Measurements from ENCODE around the gene SLC36A4. TPM values are rescaled to one million over a fixed set of nuclear protein-coding genes. Genes with fewer than 3 reads are reported as not detected.
"Not testable (repeated sequence)": the region's sequence is repeated elsewhere in the genome, so short reads cannot be mapped to it uniquely, and the experiment has no call there.

Gene SLC36A4
- total RNA-seq, 2 experiments from 2014 or later: 13.2 to 13.9 TPM

- Mint-ChIP-seq H3K4me1 (ENCODE audit: low read depth) (no peaks in the 10 kb centered on the region), H3K36me3 (ENCODE audit: low read depth) (no peaks in the 10 kb centered on the region), H3K4me3 (no peak overlapping the region), H3K27me3 (ENCODE audit: low read depth) (peaks cover 44% of the 10 kb centered on the region), H3K27ac (no peak overlapping the region), H3K9me3 (no peaks in the 10 kb centered on the region)
- CTCF ChIA-PET: interaction anchor here (0.6 kb wide), 1 partner anchor 567 kb away, joined by 4 read pairs; no protein-coding TSS in a partner anchor
- no peak for DNase-seq
- intact Hi-C loops (cut with micrococcal nuclease): no loop called here
Observed at GRCh38 chr11:93113824-93114223, 84.0 kb downstream of the SLC36A4 start.

- peaks cover 22% of the 10 kb centered on the region for H3K27me3 Mint-ChIP-seq (ENCODE audit: low read depth)
- H3K4me3 Mint-ChIP-seq; CTCF ChIA-PET; H3K36me3 Mint-ChIP-seq (ENCODE audit: low read depth); H3K27ac Mint-ChIP-seq; DNase-seq; H3K4me1 Mint-ChIP-seq (ENCODE audit: low read depth); H3K9me3 Mint-ChIP-seq; intact Hi-C loops (cut with micrococcal nuclease): not testable (repeated sequence)
Observed at GRCh38 chr11:93111147-93111546, 86.6 kb downstream of the SLC36A4 start.

- Mint-ChIP-seq H3K4me3 (no peak overlapping the region), H3K27me3 (ENCODE audit: low read depth) (peaks cover 3% of the 10 kb centered on the region), H3K4me1 (ENCODE audit: low read depth) (no peaks in the 10 kb centered on the region), H3K36me3 (ENCODE audit: low read depth) (no peaks in the 10 kb centered on the region), H3K27ac (no peak overlapping the region), H3K9me3 (peaks cover 7% of the 10 kb centered on the region)
- no peak for DNase-seq
- intact Hi-C loops (cut with micrococcal nuclease): no loop called here
- CTCF ChIA-PET: interaction anchor here (0.6 kb wide), 1 partner anchor 121 kb away, joined by 4 read pairs; no protein-coding TSS in a partner anchor
Observed at GRCh38 chr11:93100211-93100610, 97.6 kb downstream of the SLC36A4 start.

- intact Hi-C loops (cut with micrococcal nuclease): no loop called here
- H3K4me1 Mint-ChIP-seq (ENCODE audit: low read depth): no peaks in the 10 kb centered on the region
- H3K4me3 Mint-ChIP-seq: no peak overlapping the region
- peaks cover 7% of the 10 kb centered on the region for H3K27me3 Mint-ChIP-seq (ENCODE audit: low read depth)
- H3K36me3 Mint-ChIP-seq (ENCODE audit: low read depth): no peaks in the 10 kb centered on the region
- no peak overlapping the region for H3K27ac Mint-ChIP-seq
- CTCF ChIA-PET: no interaction called here
- no peak for DNase-seq
- H3K9me3 Mint-ChIP-seq: peaks cover 8% of the 10 kb centered on the region
Observed at GRCh38 chr11:93099806-93100205, 98.0 kb downstream of the SLC36A4 start.

Other genes with a start within 250 kb of the SLC36A4 start
- gene MTNR1B, start 228.3 kb downstream of the SLC36A4 start, total RNA-seq: not detected
- not detected for gene DEUP1, start 132.8 kb upstream of the SLC36A4 start, total RNA-seq